MCF 10A (cell line): Measurements from ENCODE around the gene CLMN. TPM values are rescaled to one million over a fixed set of nuclear protein-coding genes. Genes with fewer than 3 reads are reported as not detected.

Source experiments
- BruUV-seq: library from RNA; stranded (reverse); fragments of 400-500 nt; replicated peaks from 2 replicates; lab custom pipeline; 2021; lab: Mats Ljungman, UMichigan
- CTCF ChIA-PET: fragments of 300-600 bp; sonication (Branson Sonifier 250); formaldehyde crosslinking; extraction: SDS; loops from one replicate; lab custom pipeline; 2021; ENCODE audit warnings: antibody characterized with exemption, inconsistent platforms; lab: Yijun Ruan, JAX
- POLR2A ChIA-PET: fragments of 300-600, 350-650 bp; sonication (Branson Sonifier 250); formaldehyde crosslinking; extraction: SDS; loops from one replicate; lab custom pipeline; 2020; ENCODE audit warnings: antibody characterized with exemption, inconsistent platforms; lab: Yijun Ruan, JAX
- DNase-seq: peaks from one replicate; pipeline ENCODE4 v3.0.0-alpha.2; 2018; ENCODE audit not compliant: unreplicated experiment
- H3K27ac Mint-ChIP-seq: one replicate; pipeline ENCODE4 v1.8.0; 2022; ENCODE audit warnings: mild to moderate bottlenecking, low read depth, mixed read lengths; ENCODE audit not compliant: unreplicated experiment
- H3K27me3 Mint-ChIP-seq: one replicate; pipeline ENCODE4 v1.8.0; 2022; ENCODE audit warnings: mixed read lengths; ENCODE audit not compliant: insufficient read depth, unreplicated experiment
- H3K36me3 Mint-ChIP-seq: one replicate; pipeline ENCODE4 v1.8.0; 2022; ENCODE audit warnings: mild to moderate bottlenecking, moderate library complexity, mixed read lengths; ENCODE audit not compliant: insufficient read depth, unreplicated experiment
- H3K4me1 Mint-ChIP-seq: one replicate; pipeline ENCODE4 v1.8.0; 2022; ENCODE audit warnings: mixed read lengths; ENCODE audit not compliant: insufficient read depth, unreplicated experiment
- H3K4me3 Mint-ChIP-seq: one replicate; pipeline ENCODE4 v1.8.0; 2022; ENCODE audit warnings: mild to moderate bottlenecking, moderate library complexity, mixed read lengths; ENCODE audit not compliant: unreplicated experiment
- H3K9me3 Mint-ChIP-seq: one replicate; pipeline ENCODE4 v1.8.0; 2022; ENCODE audit warnings: mixed read lengths; ENCODE audit not compliant: unreplicated experiment
- CTCF ChIP-seq: fragments of 200-600 bp; IDR thresholded peaks from one replicate; pipeline ENCODE4 v1.8.0; 2022; ENCODE audit warnings: antibody characterized with exemption, mild to moderate bottlenecking; ENCODE audit not compliant: unreplicated experiment
- intact Hi-C: fragments of 100-400 bp; cut with micrococcal nuclease; formaldehyde crosslinking; loops from 2 replicates; pipeline ENCODE4 v1.14.1; 2022
- total RNA-seq: library from RNA; stranded (reverse); gene quantifications from 2 replicates; pipeline ENCODE4 v1.2.3, GENCODE V29; 2022

CLMN gene
- total RNA-seq, 1 experiment from 2014 or later: 17.9 TPM

GRCh38 chr14:95281560-95282176, 38.0 kb downstream of the CLMN start:
- Mint-ChIP-seq H3K9me3 (no peaks in the 10 kb centered on the region), H3K27me3 (no peaks in the 10 kb centered on the region), H3K4me1 (no peaks in the 10 kb centered on the region), H3K36me3 (no peaks in the 10 kb centered on the region), H3K4me3 (no peak overlapping the region), H3K27ac (no peak overlapping the region)
- ChIA-PET CTCF (no interaction called here), POLR2A (no interaction called here)
- TF ChIP-seq CTCF: no peak
- no TSS peak for BruUV-seq
- intact Hi-C loops: no loop called here
- no peak for DNase-seq

GRCh38 chr14:95275494-95275893, 44.2 kb downstream of the CLMN start:
- Mint-ChIP-seq H3K36me3 (no peaks in the 10 kb centered on the region), H3K4me3 (no peak overlapping the region), H3K9me3 (no peaks in the 10 kb centered on the region), H3K27me3 (no peaks in the 10 kb centered on the region), H3K27ac (no peak overlapping the region), H3K4me1 (peaks cover 10% of the 10 kb centered on the region)
- no peak for DNase-seq
- ChIA-PET CTCF (no interaction called here), POLR2A (no interaction called here)
- intact Hi-C loops: no loop called here
- no TSS peak for BruUV-seq
- TF ChIP-seq CTCF: no peak

GRCh38 chr14:95274874-95275273, 44.8 kb downstream of the CLMN start:
- Mint-ChIP-seq H3K36me3 (no peaks in the 10 kb centered on the region), H3K27ac (no peak overlapping the region), H3K4me1 (peaks cover 10% of the 10 kb centered on the region), H3K4me3 (no peak overlapping the region), H3K9me3 (no peaks in the 10 kb centered on the region), H3K27me3 (no peaks in the 10 kb centered on the region)
- ChIA-PET POLR2A (no interaction called here), CTCF (no interaction called here)
- TF ChIP-seq CTCF: no peak
- intact Hi-C loops: no loop called here
- DNase-seq: no peak
- no TSS peak for BruUV-seq

GRCh38 chr14:95274279-95274678, 45.4 kb downstream of the CLMN start:
- H3K27ac Mint-ChIP-seq: no peak overlapping the region
- CTCF ChIA-PET: no interaction called here
- no peaks in the 10 kb centered on the region for H3K9me3 Mint-ChIP-seq
- no peak overlapping the region for H3K4me3 Mint-ChIP-seq
- H3K4me1 Mint-ChIP-seq: peaks cover 10% of the 10 kb centered on the region
- no peaks in the 10 kb centered on the region for H3K27me3 Mint-ChIP-seq
- no peak for TF ChIP-seq CTCF
- intact Hi-C loops: no loop called here
- no TSS peak for BruUV-seq
- DNase-seq: no peak
- POLR2A ChIA-PET: no interaction called here
- no peaks in the 10 kb centered on the region for H3K36me3 Mint-ChIP-seq
